GM18517 (cell line): ENCODE results near the gene PALM2AKAP2.
A peak's percentile ranks its signal among the peaks of the same experiment; 100 is the strongest.
"Not testable (repeated sequence)": the region's sequence is repeated elsewhere in the genome, so short reads cannot be mapped to it uniquely, and the experiment has no call there.

Source experiments
- ATAC-seq: cut with Tn5 transposase; IDR thresholded peaks from one replicate; pipeline ENCODE4 v1.9.1; 2021; ENCODE audit warnings: mild to moderate bottlenecking, moderate library complexity; ENCODE audit not compliant: unreplicated experiment

Gene PALM2AKAP2

GRCh38 chr9:109801484-109801883, 21.5 kb downstream of the PALM2AKAP2 start:
- no peak for ATAC-seq

GRCh38 chr9:109802491-109802890, 22.5 kb downstream of the PALM2AKAP2 start:
- no peak for ATAC-seq

- ATAC-seq: no peak
Observed at GRCh38 chr9:109805050-109805449, 25.1 kb downstream of the PALM2AKAP2 start.

- ATAC-seq: no peak
Observed at GRCh38 chr9:109806506-109807115, 26.6 kb downstream of the PALM2AKAP2 start.

- no peak for ATAC-seq
Observed at GRCh38 chr9:109811876-109812275, 31.9 kb downstream of the PALM2AKAP2 start.

- ATAC-seq: no peak
Observed at GRCh38 chr9:109812331-109812730, 32.3 kb downstream of the PALM2AKAP2 start.

- no peak for ATAC-seq
Observed at GRCh38 chr9:109812818-109813281, 32.9 kb downstream of the PALM2AKAP2 start.

- ATAC-seq: no peak
Observed at GRCh38 chr9:109813303-109813702, 33.3 kb downstream of the PALM2AKAP2 start.

- no peak for ATAC-seq
Observed at GRCh38 chr9:109813829-109814228, 33.8 kb downstream of the PALM2AKAP2 start.

- ATAC-seq: no peak
Observed at GRCh38 chr9:109815366-109815947, 35.5 kb downstream of the PALM2AKAP2 start.

- ATAC-seq: no peak
Observed at GRCh38 chr9:109816490-109816889, 36.5 kb downstream of the PALM2AKAP2 start.

GRCh38 chr9:109817146-109817845, 37.3 kb downstream of the PALM2AKAP2 start:
- ATAC-seq: no peak

GRCh38 chr9:109817846-109818472, 38.0 kb downstream of the PALM2AKAP2 start:
- ATAC-seq: peak; percentile 66

GRCh38 chr9:109821711-109822110, 41.7 kb downstream of the PALM2AKAP2 start:
- no peak for ATAC-seq

GRCh38 chr9:109825383-109825782, 45.4 kb downstream of the PALM2AKAP2 start:
- not testable (repeated sequence) for ATAC-seq

- no peak for ATAC-seq
Observed at GRCh38 chr9:109826559-109826958, 46.6 kb downstream of the PALM2AKAP2 start.

- no peak for ATAC-seq
Observed at GRCh38 chr9:109828254-109828653, 48.3 kb downstream of the PALM2AKAP2 start.
